HepG2 (cell line): Measurements from ENCODE around the gene TMEM143. TPM values are rescaled to one million over a fixed set of nuclear protein-coding genes. Genes with fewer than 3 reads are reported as not detected.

ENCODE experiments used
- ARNTL ChIP-seq: sonication (generic); formaldehyde crosslinking; IDR thresholded peaks from 2 replicates; pipeline ENCODE4 v1.4.0; 2020; ENCODE audit warnings: mild to moderate bottlenecking, missing genetic modification reagents
- RXRB ChIP-seq: IDR thresholded peaks from 2 replicates; pipeline ENCODE4 v1.6.1; 2016; ENCODE audit warnings: borderline replicate concordance, missing genetic modification reagents, missing compliant biosample characterization
- SATB2 ChIP-seq: sonication (generic); formaldehyde crosslinking; IDR thresholded peaks from 2 replicates; pipeline ENCODE4 v1.5.0; 2020; ENCODE audit warnings: missing genetic modification reagents
- SYNCRIP ChIP-seq: fragments of 200-400 bp; formaldehyde crosslinking; IDR thresholded peaks from 2 replicates; pipeline ENCODE4 v1.6.1; 2018; ENCODE audit warnings: mild to moderate bottlenecking, low read depth, low read length; ENCODE audit not compliant: insufficient read depth
- THYN1 ChIP-seq: sonication (generic); formaldehyde crosslinking; IDR thresholded peaks from 2 replicates; pipeline ENCODE4 v1.8.1; 2023; ENCODE audit warnings: low read depth, mild to moderate bottlenecking, moderate library complexity, missing genetic modification reagents, borderline replicate concordance
- ZNF124 ChIP-seq: sonication (generic); formaldehyde crosslinking; IDR thresholded peaks from 2 replicates; pipeline ENCODE4 v1.4.0; 2020; ENCODE audit warnings: missing genetic modification reagents
- ZNF180 ChIP-seq: sonication (generic); formaldehyde crosslinking; IDR thresholded peaks from 2 replicates; pipeline ENCODE4 v1.4.0; 2020; ENCODE audit warnings: low read depth, missing genetic modification reagents, borderline replicate concordance
- ZNF20 ChIP-seq: sonication (generic); formaldehyde crosslinking; IDR thresholded peaks from 2 replicates; pipeline ENCODE4 v1.4.0; 2020; ENCODE audit warnings: mild to moderate bottlenecking, moderate library complexity, missing genetic modification reagents
- ZNF205 ChIP-seq: IDR thresholded peaks from 2 replicates; pipeline ENCODE4 v1.6.1; 2018; ENCODE audit warnings: missing biosample characterization, missing genetic modification reagents
- ZNF333 ChIP-seq: sonication (generic); formaldehyde crosslinking; IDR thresholded peaks from 2 replicates; pipeline ENCODE4 v1.4.0; 2020; ENCODE audit warnings: mild to moderate bottlenecking, missing genetic modification reagents, borderline replicate concordance
- ZNF468 ChIP-seq: sonication (generic); formaldehyde crosslinking; IDR thresholded peaks from 2 replicates; pipeline ENCODE4 v1.8.0; 2022; ENCODE audit warnings: mild to moderate bottlenecking, moderate library complexity, missing genetic modification reagents
- ZNF530 ChIP-seq: sonication (generic); formaldehyde crosslinking; IDR thresholded peaks from 2 replicates; pipeline ENCODE4 v1.5.0; 2020; ENCODE audit warnings: low read depth, mild to moderate bottlenecking, missing genetic modification reagents
- polyA plus RNA-seq, 8 experiments: library from polyadenylated mRNA; depleted of rRNA in 3 of 8; stranded (reverse) in 7 of 8; unstranded in 1 of 8; fragments of >200 nt; fragmentation: Illumina TruSeq in 4 of 8; extraction: Trizol in 4 of 8; gene quantifications; 2 replicates each; pipeline versions ENCODE4 v1.2.1 to v1.2.3, GENCODE V29; 2011 to 2016; ENCODE audit warnings: low read depth in 4 of 8, missing spikeins in 1 of 8, mixed read lengths in 1 of 8; ENCODE audit not compliant: insufficient read depth in 1 of 8
- total RNA-seq, 5 experiments: library from RNA; depleted of rRNA; stranded (reverse); fragments of >200 nt; fragmentation: Illumina TruSeq; extraction: Trizol; gene quantifications; 2 replicates each; pipeline ENCODE4 v1.2.3, GENCODE V29; 2016; ENCODE audit warnings: low read depth in 1 of 5
- TF ChIP-seq, protein P1 (sequence below): sonication (generic); formaldehyde crosslinking; IDR thresholded peaks from 2 replicates; pipeline ENCODE4 v1.4.0; 2020; ENCODE audit warnings: missing genetic modification reagents, borderline replicate concordance
- TF ChIP-seq, protein P2 (sequence below): sonication (generic); formaldehyde crosslinking; IDR thresholded peaks from one replicate; pipeline ENCODE4 v1.5.1; 2020; ENCODE audit warnings: mild to moderate bottlenecking, missing genetic modification reagents; ENCODE audit errors: not compliant biosample characterization
- TF ChIP-seq, protein P3 (sequence below): sonication (generic); formaldehyde crosslinking; IDR thresholded peaks from 2 replicates; pipeline ENCODE4 v1.4.0; 2020; ENCODE audit warnings: missing genetic modification reagents, low read depth, mild to moderate bottlenecking, borderline replicate concordance
- TF ChIP-seq, protein P4 (sequence below): conservative IDR thresholded peaks from 2 replicates; pipeline ENCODE4 v1.6.1; 2018; ENCODE audit warnings: missing genetic modification reagents

Gene TMEM143
- total and polyA plus RNA-seq, 2 of the 13 experiments (the other 11 are each of a cell fraction or from before 2014, with no cell fraction given) = 7.7 to 11.3 TPM

DNA sequence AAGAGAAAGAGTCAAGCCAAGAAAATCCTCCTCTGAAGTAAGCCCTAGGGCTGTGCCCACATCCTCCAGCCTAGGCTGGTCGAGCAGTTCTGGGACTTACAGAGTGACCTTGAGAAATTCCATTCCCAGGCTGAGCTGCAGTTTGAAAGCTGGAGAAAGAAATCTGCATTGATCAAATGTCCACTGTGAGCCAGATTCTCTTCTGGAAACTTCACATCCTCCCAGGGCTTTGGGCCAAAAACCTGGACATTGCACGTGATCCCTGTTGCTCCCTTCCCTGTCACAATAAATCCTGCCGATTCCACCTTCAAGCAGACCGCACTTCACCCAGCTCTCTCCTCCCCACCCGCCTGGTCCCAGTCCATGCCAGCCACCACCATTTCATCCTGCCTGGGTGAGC lies 15.7 kb downstream of the TMEM143 start (continued):
- TF ChIP-seq, protein P1, sequence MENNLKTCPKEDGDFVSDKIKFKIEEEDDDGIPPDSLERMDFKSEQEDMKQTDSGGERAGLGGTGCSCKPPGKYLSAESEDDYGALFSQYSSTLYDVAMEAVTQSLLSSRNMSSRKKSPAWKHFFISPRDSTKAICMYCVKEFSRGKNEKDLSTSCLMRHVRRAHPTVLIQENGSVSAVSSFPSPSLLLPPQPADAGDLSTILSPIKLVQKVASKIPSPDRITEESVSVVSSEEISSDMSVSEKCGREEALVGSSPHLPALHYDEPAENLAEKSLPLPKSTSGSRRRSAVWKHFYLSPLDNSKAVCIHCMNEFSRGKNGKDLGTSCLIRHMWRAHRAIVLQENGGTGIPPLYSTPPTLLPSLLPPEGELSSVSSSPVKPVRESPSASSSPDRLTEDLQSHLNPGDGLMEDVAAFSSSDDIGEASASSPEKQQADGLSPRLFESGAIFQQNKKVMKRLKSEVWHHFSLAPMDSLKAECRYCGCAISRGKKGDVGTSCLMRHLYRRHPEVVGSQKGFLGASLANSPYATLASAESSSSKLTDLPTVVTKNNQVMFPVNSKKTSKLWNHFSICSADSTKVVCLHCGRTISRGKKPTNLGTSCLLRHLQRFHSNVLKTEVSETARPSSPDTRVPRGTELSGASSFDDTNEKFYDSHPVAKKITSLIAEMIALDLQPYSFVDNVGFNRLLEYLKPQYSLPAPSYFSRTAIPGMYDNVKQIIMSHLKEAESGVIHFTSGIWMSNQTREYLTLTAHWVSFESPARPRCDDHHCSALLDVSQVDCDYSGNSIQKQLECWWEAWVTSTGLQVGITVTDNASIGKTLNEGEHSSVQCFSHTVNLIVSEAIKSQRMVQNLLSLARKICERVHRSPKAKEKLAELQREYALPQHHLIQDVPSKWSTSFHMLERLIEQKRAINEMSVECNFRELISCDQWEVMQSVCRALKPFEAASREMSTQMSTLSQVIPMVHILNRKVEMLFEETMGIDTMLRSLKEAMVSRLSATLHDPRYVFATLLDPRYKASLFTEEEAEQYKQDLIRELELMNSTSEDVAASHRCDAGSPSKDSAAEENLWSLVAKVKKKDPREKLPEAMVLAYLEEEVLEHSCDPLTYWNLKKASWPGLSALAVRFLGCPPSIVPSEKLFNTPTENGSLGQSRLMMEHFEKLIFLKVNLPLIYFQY (CRISPR knock-in tag) = no peak
- TF ChIP-seq ZNF530 (CRISPR knock-in tag) (no peak), SYNCRIP (no peak), ZNF333 (CRISPR knock-in tag) (no peak), ZNF205 (CRISPR knock-in tag) (no peak), ZNF124 (CRISPR knock-in tag) (no peak), SATB2 (CRISPR knock-in tag) (no peak), THYN1 (no peak), RXRB (CRISPR knock-in tag) (0 out of 2 replicates have a peak, but pooled peaks have one; percentile 14), ZNF20 (no peak), ZNF180 (CRISPR knock-in tag) (no peak), ZNF468 (CRISPR knock-in tag) (no peak), ARNTL (CRISPR knock-in tag) (0 out of 2 replicates have a peak, but pooled peaks have one; percentile 40)
- TF ChIP-seq, protein P2, sequence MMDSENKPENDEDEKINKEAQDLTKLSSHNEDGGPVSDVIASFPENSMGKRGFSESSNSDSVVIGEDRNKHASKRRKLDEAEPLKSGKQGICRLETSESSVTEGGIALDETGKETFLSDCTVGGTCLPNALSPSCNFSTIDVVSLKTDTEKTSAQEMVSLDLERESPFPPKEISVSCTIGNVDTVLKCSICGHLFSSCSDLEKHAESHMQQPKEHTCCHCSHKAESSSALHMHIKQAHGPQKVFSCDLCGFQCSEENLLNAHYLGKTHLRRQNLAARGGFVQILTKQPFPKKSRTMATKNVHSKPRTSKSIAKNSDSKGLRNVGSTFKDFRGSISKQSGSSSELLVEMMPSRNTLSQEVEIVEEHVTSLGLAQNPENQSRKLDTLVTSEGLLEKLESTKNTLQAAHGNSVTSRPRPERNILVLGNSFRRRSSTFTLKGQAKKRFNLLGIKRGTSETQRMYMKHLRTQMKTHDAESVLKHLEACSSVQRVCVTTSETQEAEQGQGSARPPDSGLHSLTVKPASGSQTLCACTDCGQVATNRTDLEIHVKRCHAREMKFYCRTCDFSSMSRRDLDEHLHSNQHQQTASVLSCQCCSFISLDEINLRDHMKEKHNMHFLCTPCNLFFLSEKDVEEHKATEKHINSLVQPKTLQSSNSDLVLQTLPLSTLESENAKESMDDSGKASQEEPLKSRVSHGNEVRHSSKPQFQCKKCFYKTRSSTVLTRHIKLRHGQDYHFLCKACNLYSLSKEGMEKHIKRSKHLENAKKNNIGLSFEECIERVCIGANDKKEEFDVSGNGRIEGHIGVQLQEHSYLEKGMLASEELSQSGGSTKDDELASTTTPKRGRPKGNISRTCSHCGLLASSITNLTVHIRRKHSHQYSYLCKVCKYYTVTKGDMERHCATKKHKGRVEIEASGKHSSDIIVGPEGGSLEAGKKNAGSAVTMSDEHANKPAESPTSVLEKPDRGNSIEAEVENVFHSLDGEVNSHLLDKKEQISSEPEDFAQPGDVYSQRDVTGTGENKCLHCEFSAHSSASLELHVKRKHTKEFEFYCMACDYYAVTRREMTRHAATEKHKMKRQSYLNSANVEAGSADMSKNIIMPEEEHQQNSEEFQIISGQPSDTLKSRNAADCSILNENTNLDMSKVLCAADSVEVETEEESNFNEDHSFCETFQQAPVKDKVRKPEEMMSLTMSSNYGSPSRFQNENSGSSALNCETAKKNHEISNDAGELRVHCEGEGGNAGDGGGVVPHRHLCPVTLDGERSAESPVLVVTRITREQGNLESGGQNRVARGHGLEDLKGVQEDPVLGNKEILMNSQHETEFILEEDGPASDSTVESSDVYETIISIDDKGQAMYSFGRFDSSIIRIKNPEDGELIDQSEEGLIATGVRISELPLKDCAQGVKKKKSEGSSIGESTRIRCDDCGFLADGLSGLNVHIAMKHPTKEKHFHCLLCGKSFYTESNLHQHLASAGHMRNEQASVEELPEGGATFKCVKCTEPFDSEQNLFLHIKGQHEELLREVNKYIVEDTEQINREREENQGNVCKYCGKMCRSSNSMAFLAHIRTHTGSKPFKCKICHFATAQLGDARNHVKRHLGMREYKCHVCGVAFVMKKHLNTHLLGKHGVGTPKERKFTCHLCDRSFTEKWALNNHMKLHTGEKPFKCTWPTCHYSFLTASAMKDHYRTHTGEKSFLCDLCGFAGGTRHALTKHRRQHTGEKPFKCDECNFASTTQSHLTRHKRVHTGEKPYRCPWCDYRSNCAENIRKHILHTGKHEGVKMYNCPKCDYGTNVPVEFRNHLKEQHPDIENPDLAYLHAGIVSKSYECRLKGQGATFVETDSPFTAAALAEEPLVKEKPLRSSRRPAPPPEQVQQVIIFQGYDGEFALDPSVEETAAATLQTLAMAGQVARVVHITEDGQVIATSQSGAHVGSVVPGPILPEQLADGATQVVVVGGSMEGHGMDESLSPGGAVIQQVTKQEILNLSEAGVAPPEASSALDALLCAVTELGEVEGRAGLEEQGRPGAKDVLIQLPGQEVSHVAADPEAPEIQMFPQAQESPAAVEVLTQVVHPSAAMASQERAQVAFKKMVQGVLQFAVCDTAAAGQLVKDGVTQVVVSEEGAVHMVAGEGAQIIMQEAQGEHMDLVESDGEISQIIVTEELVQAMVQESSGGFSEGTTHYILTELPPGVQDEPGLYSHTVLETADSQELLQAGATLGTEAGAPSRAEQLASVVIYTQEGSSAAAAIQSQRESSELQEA (CRISPR knock-in tag) = no peak
- TF ChIP-seq, protein P3, sequence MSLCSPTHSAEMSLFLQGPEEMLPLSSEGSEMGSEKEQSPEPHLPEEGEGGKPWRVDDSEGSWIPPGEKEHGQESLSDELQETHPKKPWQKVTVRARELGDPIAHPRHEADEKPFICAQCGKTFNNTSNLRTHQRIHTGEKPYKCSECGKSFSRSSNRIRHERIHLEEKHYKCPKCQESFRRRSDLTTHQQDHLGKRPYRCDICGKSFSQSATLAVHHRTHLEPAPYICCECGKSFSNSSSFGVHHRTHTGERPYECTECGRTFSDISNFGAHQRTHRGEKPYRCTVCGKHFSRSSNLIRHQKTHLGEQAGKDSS = no peak
- TF ChIP-seq, protein P4, sequence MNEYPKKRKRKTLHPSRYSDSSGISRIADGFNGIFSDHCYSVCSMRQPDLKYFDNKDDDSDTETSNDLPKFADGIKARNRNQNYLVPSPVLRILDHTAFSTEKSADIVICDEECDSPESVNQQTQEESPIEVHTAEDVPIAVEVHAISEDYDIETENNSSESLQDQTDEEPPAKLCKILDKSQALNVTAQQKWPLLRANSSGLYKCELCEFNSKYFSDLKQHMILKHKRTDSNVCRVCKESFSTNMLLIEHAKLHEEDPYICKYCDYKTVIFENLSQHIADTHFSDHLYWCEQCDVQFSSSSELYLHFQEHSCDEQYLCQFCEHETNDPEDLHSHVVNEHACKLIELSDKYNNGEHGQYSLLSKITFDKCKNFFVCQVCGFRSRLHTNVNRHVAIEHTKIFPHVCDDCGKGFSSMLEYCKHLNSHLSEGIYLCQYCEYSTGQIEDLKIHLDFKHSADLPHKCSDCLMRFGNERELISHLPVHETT (CRISPR knock-in tag) = no peak
